ENCODE data around the gene PLAAT2. TPM values are rescaled to one million over a fixed set of nuclear protein-coding genes. Genes with fewer than 3 reads are reported as not detected.
A peak's percentile ranks its signal among the peaks of the same experiment; 100 is the strongest.

The PLAAT2 gene
- total RNA-seq, 1 experiment from 2014 or later, result 0.52 TPM

DNA sequence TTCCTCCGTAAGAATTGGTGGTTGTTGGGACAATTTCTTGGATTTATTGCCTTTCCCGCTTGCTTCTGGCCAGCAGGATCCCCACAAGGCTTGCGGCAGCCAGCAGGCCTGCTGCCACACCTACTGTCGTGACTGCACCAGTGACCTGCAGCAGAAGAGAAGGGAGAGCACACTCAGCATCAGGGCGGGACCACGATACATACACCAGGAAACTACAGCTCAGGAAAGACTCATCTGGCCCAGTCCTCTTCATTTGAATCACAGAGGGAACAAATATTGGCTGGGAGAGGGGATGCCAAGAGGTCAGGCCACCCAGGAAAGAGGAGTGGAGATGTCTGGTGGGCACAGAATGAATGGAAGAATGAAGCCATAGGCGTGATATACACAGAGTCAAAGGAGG, 10.3 kb downstream of the PLAAT2 start:
- no peak overlapping the region for H3K4me3 Mint-ChIP-seq
- H2BK5ac ChIP-seq (ENCODE audit: insufficient read length, low read length), result no peak overlapping the region

More for the DNA sequence above, 10.3 kb downstream of the PLAAT2 start:
- no peak overlapping the region for H3K14ac ChIP-seq (ENCODE audit: insufficient read depth, low read length)
- no peaks in the 10 kb centered on the region for H4K20me1 ChIP-seq (ENCODE audit: control insufficient read depth, insufficient read depth, insufficient read length)
- no peak overlapping the region for H3K23ac ChIP-seq (ENCODE audit: insufficient read length, low read depth, low read length)
- H3K18ac ChIP-seq (ENCODE audit: insufficient read length, low read depth, low read length), result no peak overlapping the region
- no peak overlapping the region for H2BK20ac ChIP-seq (ENCODE audit: low read depth, low read length, poor library complexity, severe bottlenecking)
- H2BK12ac ChIP-seq (ENCODE audit: insufficient read length, low read depth, low read length), result no peak overlapping the region
- H3K23me2 ChIP-seq (ENCODE audit: insufficient read length, low read depth, low read length, poor library complexity, severe bottlenecking), result no peaks in the 10 kb centered on the region
- H3K27me3 ChIP-seq (ENCODE audit: insufficient read depth, low read length), result no peaks in the 10 kb centered on the region
- H3K9me3 Mint-ChIP-seq, result peaks cover 3 to 9% of the 10 kb centered on the region in 2 experiments; a peak in 2 of 5 replicates
- H3K4ac ChIP-seq (ENCODE audit: low read depth, low read length), result no peak overlapping the region
- H3K4me2 ChIP-seq (ENCODE audit: insufficient read depth, insufficient read length, low read length), result no peak overlapping the region
- no peak overlapping the region for H3K9ac ChIP-seq (ENCODE audit: extremely low read depth, insufficient read length, low read length)
- H3K56ac ChIP-seq (ENCODE audit: insufficient read length, low read depth, low read length), result no peak overlapping the region
- H3K27me3 Mint-ChIP-seq (ENCODE audit: low read depth), result no peaks in the 10 kb centered on the region
- H3K79me2 ChIP-seq (ENCODE audit: insufficient read depth, low read length), result no peaks in the 10 kb centered on the region
- H2AK5ac ChIP-seq (ENCODE audit: insufficient read length, low read length), result no peak overlapping the region
- no peak overlapping the region for H2AFZ ChIP-seq (ENCODE audit: low read length)
- H2BK120ac ChIP-seq (ENCODE audit: low read depth, low read length, poor library complexity, severe bottlenecking), result no peak overlapping the region
- peak; percentile 56 for DNase-seq
- H3K36me3 Mint-ChIP-seq (ENCODE audit: insufficient read depth in 1 of 3, low read depth in 3 of 3), result peaks cover 0 to 6% (median 0%) of the 10 kb centered on the region in 3 experiments; a peak in 4 of 7 replicates
- H3K9me3 ChIP-seq (ENCODE audit: control insufficient read depth, low read depth, low read length), result no peaks in the 10 kb centered on the region
- TF ChIP-seq, protein P1, sequence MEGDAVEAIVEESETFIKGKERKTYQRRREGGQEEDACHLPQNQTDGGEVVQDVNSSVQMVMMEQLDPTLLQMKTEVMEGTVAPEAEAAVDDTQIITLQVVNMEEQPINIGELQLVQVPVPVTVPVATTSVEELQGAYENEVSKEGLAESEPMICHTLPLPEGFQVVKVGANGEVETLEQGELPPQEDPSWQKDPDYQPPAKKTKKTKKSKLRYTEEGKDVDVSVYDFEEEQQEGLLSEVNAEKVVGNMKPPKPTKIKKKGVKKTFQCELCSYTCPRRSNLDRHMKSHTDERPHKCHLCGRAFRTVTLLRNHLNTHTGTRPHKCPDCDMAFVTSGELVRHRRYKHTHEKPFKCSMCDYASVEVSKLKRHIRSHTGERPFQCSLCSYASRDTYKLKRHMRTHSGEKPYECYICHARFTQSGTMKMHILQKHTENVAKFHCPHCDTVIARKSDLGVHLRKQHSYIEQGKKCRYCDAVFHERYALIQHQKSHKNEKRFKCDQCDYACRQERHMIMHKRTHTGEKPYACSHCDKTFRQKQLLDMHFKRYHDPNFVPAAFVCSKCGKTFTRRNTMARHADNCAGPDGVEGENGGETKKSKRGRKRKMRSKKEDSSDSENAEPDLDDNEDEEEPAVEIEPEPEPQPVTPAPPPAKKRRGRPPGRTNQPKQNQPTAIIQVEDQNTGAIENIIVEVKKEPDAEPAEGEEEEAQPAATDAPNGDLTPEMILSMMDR (conservative IDR thresholded peaks at IDR 0.05), result no peak
- no peak overlapping the region for H3T11ph ChIP-seq (ENCODE audit: low read length)
- no peak overlapping the region for H4K91ac ChIP-seq (ENCODE audit: insufficient read length, low read depth, low read length)
- no CpG with 5 or more reads among the region's 7 CpGs for WGBS (ENCODE audit: extremely low coverage, insufficient read length, low lambda C conversion rate)
- peak overlapping the region in 2 of 3 experiments; percentile 26 to 66; a peak in 2 of 7 replicates for H3K27ac Mint-ChIP-seq
- no peaks in the 10 kb centered on the region for H3K79me1 ChIP-seq (ENCODE audit: insufficient read depth, low read depth, low read length, poor library complexity, severe bottlenecking)
- H2BK15ac ChIP-seq (ENCODE audit: low read depth, low read length), result no peak overlapping the region
- H4K5ac ChIP-seq (ENCODE audit: insufficient read length, low read depth, low read length), result no peak overlapping the region
- H4K8ac ChIP-seq (replicated peaks; ENCODE audit: insufficient read length, low read depth, low read length), result no peak overlapping the region
- 0 out of 2 replicates have a peak, but pooled peaks cover 4% of the 10 kb centered on the region for H3K4me1 ChIP-seq (ENCODE audit: insufficient read depth, low read length)
- no peak overlapping the region for H3K27ac ChIP-seq (ENCODE audit: insufficient read length, low read depth, low read length)
- H3K4me1 Mint-ChIP-seq, result peaks cover 36 to 41% of the 10 kb centered on the region in 2 experiments
